ENCODE results near the gene DNAH8. TPM values are rescaled to one million over a fixed set of nuclear protein-coding genes. Genes with fewer than 3 reads are reported as not detected.
A peak's percentile ranks its signal among the peaks of the same experiment; 100 is the strongest.

The DNAH8 gene
- total RNA-seq, 1 donor from 2014 or later: 0.03 TPM

DNA sequence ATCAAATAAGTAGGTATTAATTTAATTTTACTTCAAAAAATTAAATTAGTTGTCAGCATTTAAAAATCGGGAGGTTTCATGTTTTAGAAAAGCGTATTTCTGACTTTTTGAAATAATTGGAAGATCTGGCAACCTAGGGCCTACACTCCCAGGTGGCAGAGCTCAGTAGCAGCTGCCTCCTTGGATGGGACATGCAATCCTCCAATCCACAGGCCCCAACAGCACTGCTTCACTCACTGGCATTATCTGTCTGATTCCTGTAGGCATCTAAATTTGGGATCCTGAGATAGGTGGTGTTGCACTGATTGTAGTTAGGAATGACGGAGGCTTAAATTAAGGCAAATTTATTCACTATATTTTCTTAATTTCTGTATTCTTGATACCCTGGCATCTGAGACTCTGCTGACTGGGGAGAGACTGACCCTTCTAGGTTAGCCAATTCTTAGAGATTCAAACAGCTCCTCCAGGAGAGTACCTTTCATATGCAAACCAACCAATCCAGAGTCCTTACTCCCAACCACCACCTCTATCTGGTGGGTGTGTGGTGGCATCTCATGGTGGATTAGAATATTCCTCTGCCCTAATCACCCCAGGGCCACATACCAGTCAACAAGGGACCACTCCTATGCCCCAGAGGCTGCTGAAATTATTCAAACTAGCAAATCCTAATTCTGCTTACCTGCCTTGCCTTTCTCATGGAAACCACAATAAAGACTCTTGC lies 186.9 kb downstream of the DNAH8 start:
- H3K27ac ChIP-seq: no peak overlapping the region
- intact Hi-C loops (cut with DNase I): no loop called here
- H3K4me3 ChIP-seq: no peak overlapping the region
- TF ChIP-seq, protein P1, sequence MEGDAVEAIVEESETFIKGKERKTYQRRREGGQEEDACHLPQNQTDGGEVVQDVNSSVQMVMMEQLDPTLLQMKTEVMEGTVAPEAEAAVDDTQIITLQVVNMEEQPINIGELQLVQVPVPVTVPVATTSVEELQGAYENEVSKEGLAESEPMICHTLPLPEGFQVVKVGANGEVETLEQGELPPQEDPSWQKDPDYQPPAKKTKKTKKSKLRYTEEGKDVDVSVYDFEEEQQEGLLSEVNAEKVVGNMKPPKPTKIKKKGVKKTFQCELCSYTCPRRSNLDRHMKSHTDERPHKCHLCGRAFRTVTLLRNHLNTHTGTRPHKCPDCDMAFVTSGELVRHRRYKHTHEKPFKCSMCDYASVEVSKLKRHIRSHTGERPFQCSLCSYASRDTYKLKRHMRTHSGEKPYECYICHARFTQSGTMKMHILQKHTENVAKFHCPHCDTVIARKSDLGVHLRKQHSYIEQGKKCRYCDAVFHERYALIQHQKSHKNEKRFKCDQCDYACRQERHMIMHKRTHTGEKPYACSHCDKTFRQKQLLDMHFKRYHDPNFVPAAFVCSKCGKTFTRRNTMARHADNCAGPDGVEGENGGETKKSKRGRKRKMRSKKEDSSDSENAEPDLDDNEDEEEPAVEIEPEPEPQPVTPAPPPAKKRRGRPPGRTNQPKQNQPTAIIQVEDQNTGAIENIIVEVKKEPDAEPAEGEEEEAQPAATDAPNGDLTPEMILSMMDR (IDR thresholded peaks at IDR 0.05): no peak
- ATAC-seq (no peak), DNase-seq (no peak)
- H3K27me3 ChIP-seq (ENCODE audit: low read depth): no peaks in the 10 kb centered on the region
- H3K36me3 ChIP-seq: no peaks in the 10 kb centered on the region
- no peaks in the 10 kb centered on the region for H3K4me1 ChIP-seq
- H3K9me3 ChIP-seq: no peaks in the 10 kb centered on the region

DNA sequence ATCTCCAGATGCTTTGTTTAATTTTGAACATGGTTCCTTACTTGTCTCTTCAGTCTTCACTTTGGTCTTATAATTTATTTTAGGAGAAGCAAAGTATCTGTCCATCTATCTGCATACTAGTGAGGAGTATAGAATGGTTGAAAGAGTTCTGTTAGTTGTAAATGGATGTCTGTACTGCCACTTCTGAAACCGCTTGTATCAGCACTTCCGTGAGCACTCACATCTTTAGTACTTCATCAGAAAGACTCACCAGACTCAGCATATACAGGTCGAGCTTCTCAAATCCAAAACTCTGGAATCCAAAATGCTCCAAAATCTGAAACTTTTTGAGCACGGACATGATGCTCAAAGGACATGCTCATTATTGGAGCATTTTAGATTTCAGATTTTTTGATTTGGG lies 191.5 kb downstream of the DNAH8 start:
- no peaks in the 10 kb centered on the region for H3K36me3 ChIP-seq
- intact Hi-C loops (cut with DNase I): no loop called here
- TF ChIP-seq, protein P1 (IDR thresholded peaks at IDR 0.05): no peak
- H3K27me3 ChIP-seq (ENCODE audit: low read depth): no peaks in the 10 kb centered on the region
- no peaks in the 10 kb centered on the region for H3K9me3 ChIP-seq
- no peak overlapping the region for H3K4me3 ChIP-seq
- ATAC-seq (no peak), DNase-seq (no peak)
- H3K4me1 ChIP-seq: no peaks in the 10 kb centered on the region
- H3K27ac ChIP-seq: no peak overlapping the region

DNA sequence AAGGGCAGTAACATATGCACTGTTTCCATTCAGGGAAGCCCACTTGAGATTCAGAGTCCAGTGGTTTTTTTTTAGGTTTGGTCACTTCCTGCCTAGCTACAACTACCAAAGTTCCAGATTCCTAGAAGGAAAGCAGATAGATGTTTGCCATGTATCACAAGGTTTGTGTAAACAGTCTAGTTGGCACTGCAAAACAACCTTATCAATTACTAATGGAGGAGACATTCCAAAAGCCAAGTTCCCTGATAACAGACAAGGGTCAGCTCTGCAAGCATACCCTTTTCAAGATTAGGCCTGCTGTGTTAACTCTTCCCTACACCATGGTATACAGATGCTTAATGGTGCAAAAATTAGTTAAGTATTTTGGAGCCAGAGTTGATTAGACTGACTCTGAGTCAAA lies 192.2 kb downstream of the DNAH8 start:
- Histone ChIP-seq H3K36me3 (no peaks in the 10 kb centered on the region), H3K27ac (no peak overlapping the region), H3K4me1 (no peaks in the 10 kb centered on the region), H3K9me3 (no peaks in the 10 kb centered on the region), H3K4me3 (no peak overlapping the region), H3K27me3 (ENCODE audit: low read depth) (no peaks in the 10 kb centered on the region)
- DNase-seq (no peak), ATAC-seq (no peak)
- intact Hi-C loops (cut with DNase I): no loop called here
- TF ChIP-seq, protein P1 (IDR thresholded peaks at IDR 0.05): no peak

DNA sequence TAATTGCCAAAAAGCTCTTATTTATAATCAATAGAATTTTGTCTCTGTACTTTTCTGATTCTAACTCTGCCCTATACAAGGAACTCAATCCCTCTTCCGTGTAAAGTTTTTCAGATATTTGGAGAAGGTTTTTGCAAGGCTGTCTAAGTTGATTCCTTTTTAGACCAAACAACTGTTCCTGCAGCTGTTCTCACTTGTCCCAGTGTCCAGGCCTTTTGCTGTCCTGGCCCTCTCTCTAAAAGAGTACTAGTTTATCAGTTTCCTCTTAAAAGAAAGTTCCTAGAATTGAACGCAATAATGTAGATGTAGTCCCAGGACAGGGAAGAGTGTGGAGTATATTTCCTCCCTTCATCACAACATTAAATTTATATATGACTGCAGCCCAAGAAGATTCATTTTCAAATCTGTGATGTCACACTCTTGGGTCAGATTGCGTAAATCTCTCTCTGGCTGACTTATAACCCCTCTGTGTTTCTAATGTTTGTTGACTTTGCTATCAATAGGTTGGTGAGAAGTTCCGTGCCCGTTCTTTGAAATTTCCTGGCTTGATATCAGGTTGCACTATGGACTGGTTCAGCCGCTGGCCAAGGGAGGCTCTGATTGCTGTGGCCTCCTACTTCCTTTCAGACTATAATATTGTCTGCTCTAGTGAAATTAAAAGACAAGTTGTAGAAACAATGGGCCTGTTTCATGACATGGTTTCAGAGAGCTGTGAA lies 194.1 kb downstream of the DNAH8 start:
- peak; percentile 66 to 70 for ATAC-seq
- no peak for DNase-seq
- Histone ChIP-seq H3K9me3 (no peaks in the 10 kb centered on the region), H3K27me3 (ENCODE audit: low read depth) (no peaks in the 10 kb centered on the region), H3K27ac (no peak overlapping the region), H3K4me3 (no peak overlapping the region), H3K36me3 (no peaks in the 10 kb centered on the region), H3K4me1 (no peaks in the 10 kb centered on the region)
- TF ChIP-seq, protein P1 (IDR thresholded peaks at IDR 0.05): no peak
- intact Hi-C loops (cut with DNase I): no loop called here

DNA sequence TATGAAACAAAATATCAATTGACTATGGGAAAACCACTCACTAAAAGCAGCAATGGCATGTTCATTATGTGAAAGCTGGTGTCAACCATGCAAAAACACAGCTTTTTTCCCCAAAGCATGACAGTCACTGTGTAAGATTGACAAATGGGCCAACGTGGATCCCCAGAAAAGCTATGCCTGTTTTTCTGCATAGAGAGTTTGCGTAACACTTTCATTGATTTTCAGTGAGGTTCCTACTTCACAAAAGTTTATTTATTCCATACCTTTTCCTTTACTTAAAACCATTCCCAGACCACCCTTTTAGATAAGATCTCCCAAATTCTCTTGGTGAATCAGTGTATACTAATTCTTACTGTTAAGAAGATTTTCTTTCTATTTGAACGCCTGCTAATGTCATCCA lies 195.1 kb downstream of the DNAH8 start:
- Histone ChIP-seq H3K27ac (no peak overlapping the region), H3K36me3 (no peaks in the 10 kb centered on the region), H3K4me3 (no peak overlapping the region), H3K9me3 (no peaks in the 10 kb centered on the region), H3K27me3 (ENCODE audit: low read depth) (no peaks in the 10 kb centered on the region), H3K4me1 (no peaks in the 10 kb centered on the region)
- intact Hi-C loops (cut with DNase I): no loop called here
- ATAC-seq (no peak), DNase-seq (no peak)
- TF ChIP-seq, protein P1 (IDR thresholded peaks at IDR 0.05): no peak
